HG03025 (cell line): ENCODE results near the gene FAM236C.
"Not testable (repeated sequence)": the region's sequence is repeated elsewhere in the genome, so short reads cannot be mapped to it uniquely, and the experiment has no call there.

Source experiments
- ATAC-seq: cut with Tn5 transposase; IDR thresholded peaks from one replicate; pipeline ENCODE4 v1.9.1; 2021; ENCODE audit warnings: mild to moderate bottlenecking, moderate library complexity; ENCODE audit not compliant: unreplicated experiment, low FRiP score

FAM236C gene

DNA sequence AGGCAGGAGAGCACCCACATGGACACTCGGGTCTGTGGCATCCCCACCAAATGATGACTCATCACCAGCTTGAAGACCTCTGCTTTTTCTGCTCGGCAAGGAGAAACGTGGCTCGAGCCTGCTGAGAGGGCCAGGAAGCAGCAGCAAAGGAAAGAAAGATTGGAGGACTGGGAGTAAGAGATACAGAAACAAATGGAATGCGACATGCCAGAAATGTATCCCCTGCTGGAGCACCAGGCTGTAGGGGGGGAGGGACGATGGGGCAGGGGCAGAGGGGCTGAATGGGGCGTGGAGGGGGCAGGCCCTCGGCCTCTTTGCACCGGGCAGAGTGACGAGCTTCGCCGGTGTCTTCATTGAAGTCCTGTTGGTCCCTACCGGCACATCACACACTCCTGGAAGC lies at the start of gene FAM236C:
FAM236C (plus strand) TSS at position 301 of the 400 bp plus-strand sequence. CDS start 100 bp downstream, outside the sequence.
- ATAC-seq: not testable (repeated sequence)

DNA sequence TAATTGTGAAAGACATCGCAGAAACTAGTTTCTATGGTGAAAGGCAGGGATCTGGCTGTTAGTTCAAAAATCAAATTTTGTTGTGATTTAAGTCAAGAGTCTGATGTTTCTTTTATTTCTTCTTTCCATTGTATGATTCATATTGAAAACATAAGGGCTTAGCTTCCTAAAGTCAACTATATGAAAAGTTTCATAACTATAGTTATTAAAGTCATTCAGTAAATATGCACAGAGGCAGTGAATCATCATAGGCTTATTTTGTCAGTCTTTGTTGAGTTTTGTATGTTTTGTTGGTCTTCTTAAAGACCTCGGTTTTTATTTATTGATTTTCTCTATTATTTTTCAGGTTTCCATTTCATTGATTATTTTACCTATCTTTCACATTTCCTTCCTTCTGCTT lies 29.5 kb upstream of the FAM236C start:
- not testable (repeated sequence) for ATAC-seq

DNA sequence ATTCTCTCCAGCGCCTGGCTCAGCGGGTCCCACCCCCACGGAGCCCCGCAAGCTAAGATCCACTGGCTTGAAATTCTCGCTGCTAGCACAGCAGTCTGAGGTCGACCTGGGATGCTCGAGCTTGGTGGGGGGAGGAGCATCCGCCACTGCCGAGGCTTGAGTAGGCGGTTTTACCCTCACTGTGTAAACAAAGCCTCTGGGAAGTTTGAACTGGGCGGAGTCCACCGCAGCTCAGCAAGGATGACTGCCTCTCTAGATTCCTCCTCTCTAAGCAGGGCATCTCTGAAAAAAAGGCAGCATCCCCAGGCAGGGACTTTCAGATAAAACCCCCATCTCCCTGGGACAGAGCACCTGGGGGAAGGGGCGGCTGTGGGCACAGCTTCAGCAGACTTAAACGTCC lies 22.7 kb upstream of the FAM236C start:
- ATAC-seq: not testable (repeated sequence)

DNA sequence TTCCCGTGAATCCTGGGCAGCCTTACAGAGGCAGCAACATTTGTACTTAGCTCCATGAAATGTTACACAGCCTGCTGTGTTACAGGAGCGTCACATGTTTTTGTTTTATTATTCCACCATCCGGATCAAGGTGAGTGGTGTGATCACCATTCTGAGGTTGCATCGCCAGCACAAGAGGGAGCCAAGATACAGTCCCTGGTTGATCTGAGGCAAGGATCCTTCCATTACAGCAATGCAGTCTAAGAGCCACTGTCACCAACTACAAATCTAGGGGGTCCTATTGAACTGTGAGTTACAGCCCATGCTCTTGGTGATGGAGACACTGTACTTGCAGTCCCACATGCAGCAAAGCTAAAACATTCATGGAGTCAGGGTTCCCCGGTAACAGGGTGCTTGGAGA lies 3.7 kb downstream of the FAM236C start:
- ATAC-seq: not testable (repeated sequence)

DNA sequence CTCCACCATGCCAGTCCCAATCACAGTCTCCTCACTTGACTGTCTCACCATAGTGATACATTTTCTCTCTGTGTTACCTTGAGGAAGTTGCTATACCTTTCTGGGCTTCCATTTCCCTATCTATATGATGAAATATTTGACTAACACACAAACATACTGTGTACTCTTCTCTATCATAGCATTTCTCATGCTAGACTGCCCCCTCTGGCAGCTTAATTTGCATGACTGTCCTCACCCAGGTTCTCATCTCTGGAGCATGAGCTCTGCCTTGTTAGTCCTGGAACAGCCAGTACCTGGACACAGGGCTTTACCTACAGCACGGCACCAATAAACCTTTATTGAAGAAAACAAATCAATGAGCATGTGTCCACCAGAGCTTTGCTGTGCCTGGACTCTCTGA lies 19.9 kb downstream of the FAM236C start:
- ATAC-seq: not testable (repeated sequence)

DNA sequence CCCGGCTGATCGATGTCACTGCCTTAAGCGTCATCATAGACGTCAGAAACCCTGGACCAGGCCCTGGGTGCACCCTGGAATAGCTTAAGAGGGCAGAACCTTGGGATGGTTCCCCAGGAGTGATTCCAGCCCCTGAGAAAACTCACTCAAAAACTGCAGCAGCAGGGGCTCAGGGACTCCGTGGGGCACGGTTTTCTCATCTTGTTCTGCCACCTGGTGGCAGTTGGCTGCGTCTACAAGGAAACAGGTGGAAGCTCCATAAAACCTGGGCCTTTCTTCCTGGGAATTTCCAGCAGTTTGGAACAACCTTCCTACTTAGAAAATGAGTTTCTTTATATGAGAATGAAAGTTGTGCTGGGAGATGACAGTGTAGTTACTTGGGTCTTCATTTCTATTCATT lies 24.0 kb downstream of the FAM236C start:
- not testable (repeated sequence) for ATAC-seq

DNA sequence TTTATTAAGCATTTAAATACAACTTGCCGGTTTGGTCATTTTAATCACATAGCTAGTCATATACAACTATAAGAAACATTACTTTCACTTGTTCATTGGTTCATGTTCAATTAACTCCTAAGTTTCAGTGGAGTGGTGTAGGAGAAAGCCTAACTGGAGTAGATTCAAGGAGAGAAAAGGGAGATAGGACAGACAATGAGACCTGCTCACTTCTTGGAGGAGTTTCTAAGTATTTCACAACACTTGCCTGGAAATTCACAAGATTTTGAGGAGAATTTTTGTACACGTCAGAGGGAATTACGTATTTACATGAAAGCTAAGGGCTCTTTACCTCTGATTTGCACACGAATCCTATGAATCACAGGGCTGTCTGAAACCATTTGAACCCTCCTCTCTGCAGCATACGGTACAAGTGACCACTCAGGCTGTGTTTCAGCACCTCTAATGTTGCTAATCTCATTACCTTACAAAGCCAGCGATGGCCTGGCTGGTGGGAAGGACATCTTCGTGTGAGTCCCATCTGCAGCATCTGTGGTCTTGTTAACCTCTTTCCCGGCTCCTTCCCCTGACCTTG lies 24.6 kb downstream of the FAM236C start:
- not testable (repeated sequence) for ATAC-seq

DNA sequence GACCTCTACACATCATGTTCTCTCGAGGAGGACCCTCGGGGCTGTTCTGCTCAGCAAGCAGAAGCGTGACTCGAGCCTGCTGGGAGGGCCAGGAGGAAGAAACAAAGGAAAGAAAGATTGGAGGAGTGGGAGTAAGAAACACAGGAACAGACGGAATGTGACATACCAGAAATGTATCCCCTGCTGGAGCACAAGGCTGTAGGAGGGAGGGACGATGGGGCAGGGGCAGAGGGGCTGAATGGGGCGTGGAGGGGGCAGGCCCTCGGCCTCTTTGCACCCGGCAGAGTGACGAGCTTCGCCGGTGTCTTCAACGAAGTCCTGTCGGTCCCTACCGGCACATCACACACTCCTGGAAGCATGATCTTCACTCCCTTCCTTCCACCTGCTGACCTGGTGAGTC lies 25.5 kb downstream of the FAM236C start, which contains the start of gene FAM236A:
FAM236A (plus strand) TSS at position 301 of the 400 bp plus-strand sequence; CDS start at position 358, 57 bp downstream.
- ATAC-seq: not testable (repeated sequence)

DNA sequence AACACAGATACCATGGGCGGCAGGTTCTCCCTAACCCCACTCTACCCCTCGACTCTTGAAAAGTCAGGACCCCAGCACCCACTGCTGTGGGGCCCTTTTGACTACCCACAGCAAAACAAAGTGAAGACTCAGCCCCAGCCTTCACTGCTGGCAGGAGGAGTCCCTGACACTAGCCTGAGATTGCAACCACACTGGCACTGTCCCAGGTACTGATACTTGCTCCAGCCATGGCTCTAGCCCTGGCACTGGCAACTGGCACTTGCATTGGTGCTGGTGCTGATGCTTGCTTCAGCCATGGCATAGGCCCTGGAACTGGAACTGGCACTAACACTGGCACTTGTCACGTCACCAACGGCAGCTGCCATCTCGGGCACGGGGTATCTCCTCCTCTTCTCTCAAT lies 29.9 kb downstream of the FAM236C start:
- ATAC-seq: not testable (repeated sequence)

DNA sequence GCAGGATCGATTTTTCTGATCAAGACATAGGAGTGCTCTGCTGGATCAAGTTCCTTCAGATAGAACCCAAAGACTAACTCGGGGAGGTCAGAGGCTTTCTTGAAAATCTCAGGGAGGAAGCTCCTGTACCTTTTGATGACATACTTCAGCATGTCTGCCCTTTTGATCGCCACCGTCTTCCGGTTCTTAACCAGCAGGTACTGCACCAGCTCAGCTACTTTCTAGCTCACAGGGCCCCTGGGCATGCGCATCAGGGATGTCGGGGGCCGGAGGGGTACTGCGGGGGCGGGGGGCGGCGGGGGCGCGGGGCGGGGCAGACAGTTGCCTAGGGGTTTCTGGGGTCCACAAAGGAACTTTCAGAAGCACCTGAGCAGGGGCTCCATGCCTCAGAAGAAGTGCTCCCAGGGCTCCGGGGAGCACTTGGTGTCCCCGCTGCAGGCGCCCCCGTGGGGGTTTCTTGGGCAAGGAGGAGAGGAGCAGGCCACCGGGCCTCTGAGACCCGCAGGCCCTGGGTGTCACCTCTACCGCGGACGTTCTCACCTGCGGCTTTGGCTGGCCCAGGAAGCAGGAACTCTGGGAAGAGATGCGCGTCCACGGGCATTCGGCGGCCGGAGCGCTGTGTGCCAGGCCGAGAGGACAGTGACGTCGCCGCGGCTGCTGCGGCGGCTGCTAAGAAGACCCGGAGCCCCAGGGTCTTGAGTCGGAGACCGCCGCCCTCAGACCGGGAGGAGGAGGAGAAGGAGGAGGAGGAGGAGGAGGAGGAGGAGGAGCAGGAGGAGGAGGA lies 30.8 kb downstream of the FAM236C start:
- ATAC-seq: not testable (repeated sequence)

DNA sequence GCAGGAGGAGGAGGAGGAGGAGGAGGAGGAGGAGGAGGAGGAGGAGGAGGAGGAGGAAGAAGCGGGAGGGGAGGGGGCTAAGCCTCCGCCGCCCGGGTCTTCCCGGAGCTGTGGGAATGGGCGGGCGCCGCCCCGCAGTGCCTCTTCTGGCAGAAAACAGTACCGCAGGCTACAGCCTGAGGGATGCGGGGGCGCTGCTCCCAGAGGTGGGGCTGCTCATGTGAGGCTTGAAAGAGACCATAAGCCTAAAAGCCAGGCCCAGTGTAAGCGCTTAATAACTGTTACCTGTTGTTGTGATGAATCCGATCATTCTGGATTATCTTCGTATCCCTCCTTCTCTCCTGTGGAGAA lies 31.4 kb downstream of the FAM236C start, which contains the start of gene DMRTC1:
DMRTC1 (minus strand) TSS at position 19 of the 351 bp plus-strand sequence. CDS start 68,143 bp downstream, outside the sequence.
- not testable (repeated sequence) for ATAC-seq

DNA sequence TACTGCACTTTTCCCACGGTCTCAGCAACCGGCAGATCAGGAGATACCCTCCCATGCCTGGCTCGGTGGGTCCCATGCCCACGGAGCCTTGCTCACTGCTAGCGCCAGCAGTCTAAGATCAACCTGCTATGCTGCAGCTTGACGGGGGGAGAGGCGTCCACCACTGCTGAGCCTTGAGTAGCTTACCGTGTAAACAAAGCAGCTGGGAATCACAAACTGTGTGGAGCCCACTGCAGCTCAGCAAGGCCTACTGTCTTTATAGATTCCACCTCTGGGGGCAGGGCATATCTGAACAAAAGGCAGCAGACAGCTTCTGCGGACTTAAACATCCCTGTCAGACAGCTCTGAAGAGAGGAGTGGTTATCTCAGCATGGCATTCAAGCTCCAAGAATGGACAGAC lies 47.6 kb downstream of the FAM236C start:
- not testable (repeated sequence) for ATAC-seq
